HepG2 (cell line): Measurements from ENCODE around the gene TP53TG5. TPM values are rescaled to one million over a fixed set of nuclear protein-coding genes. Genes with fewer than 3 reads are reported as not detected.

ENCODE experiments used
- ATAC-seq: fragments of 200-7000 bp; cut with Tn5 transposase; 3 replicates; pipeline ENCODE4 v1.9.1; 2020; ENCODE audit warnings: mild to moderate bottlenecking, moderate library complexity
- BruUV-seq: library from RNA; stranded (reverse); fragments of 400-500 nt; replicated peaks from 2 replicates; lab custom pipeline; 2021; lab: Mats Ljungman, UMichigan
- CTCF ChIA-PET: fragments of 300-600 bp; formaldehyde crosslinking; extraction: SDS; loops from one replicate; lab custom pipeline; 2021; ENCODE audit warnings: low total read pairs, inconsistent platforms, low intra/inter-chr PET ratio; lab: Yijun Ruan, JAX
- POLR2A ChIA-PET: fragments of 350-600 bp; sonication (Branson Sonifier 250); formaldehyde crosslinking; loops from one replicate; lab custom pipeline; 2020; ENCODE audit warnings: antibody characterized with exemption, inconsistent platforms; lab: Yijun Ruan, JAX
- DNase-seq: peaks from one replicate; pipeline ENCODE4 v3.0.0-alpha.2; 2015; ENCODE audit warnings: low spot score
- FAIRE-seq: peaks from 3 replicates; lab custom pipeline; 2011; peaks lifted over from hg19 to GRCh38; lab: Jason Lieb, UNC
- H2AFZ ChIP-seq: one replicate; pipeline ENCODE4 v1.6.1; 2011; ENCODE audit warnings: low read length, inconsistent platforms
- H3K27ac ChIP-seq: fragments of 300-600 bp; 3 replicates; pipeline ENCODE4 v1.8.0; 2011; ENCODE audit warnings: mixed run types, mild to moderate bottlenecking, mixed read lengths, low read length, inconsistent platforms; ENCODE audit not compliant: insufficient read depth; ENCODE audit errors: extremely low read length
- H3K27me3 ChIP-seq, 2 experiments: fragments of 200-600 bp in 1 of 2; 2 replicates in 1 of 2; 3 replicates in 1 of 2; pipeline versions ENCODE4 v1.6.0 to v1.8.0; 2011; ENCODE audit warnings: low read length in 2 of 2, mild to moderate bottlenecking in 2 of 2, moderate library complexity in 2 of 2, inconsistent platforms in 1 of 2; ENCODE audit not compliant: insufficient read depth in 2 of 2, control insufficient read depth in 1 of 2
- H3K36me3 ChIP-seq, 2 experiments: fragments of 200-600 bp in 1 of 2; replicated peaks in 1 of 2; 2 replicates in 1 of 2; 3 replicates in 1 of 2; pipeline versions ENCODE4 v1.5.1 to v1.8.0; 2011; ENCODE audit warnings: low read length in 2 of 2, inconsistent platforms in 1 of 2; ENCODE audit not compliant: insufficient read depth in 2 of 2, control insufficient read depth in 1 of 2
- H3K4me1 ChIP-seq: 2 replicates; pipeline ENCODE4 v1.5.1; 2012; ENCODE audit warnings: low read length, inconsistent platforms; ENCODE audit not compliant: insufficient read depth
- H3K4me2 ChIP-seq: 2 replicates; pipeline ENCODE4 v1.6.0; 2011; ENCODE audit warnings: low read depth, low read length, inconsistent platforms
- H3K4me3 ChIP-seq, 3 experiments: fragments of 200-600 bp in 1 of 3; sonication (generic), shearing (Covaris generic) in 1 of 3; replicated peaks in 1 of 3; 2 replicates each; pipeline ENCODE4 v1.5.1; 2011 to 2016; ENCODE audit warnings: low read length in 3 of 3, inconsistent platforms in 2 of 3, low read depth in 2 of 3, mild to moderate bottlenecking in 2 of 3, control low read depth in 1 of 3, mixed read lengths in 1 of 3; ENCODE audit not compliant: insufficient read depth in 1 of 3
- H3K79me2 ChIP-seq: one replicate; pipeline ENCODE4 v1.6.1; 2011; ENCODE audit warnings: low read length, inconsistent platforms; ENCODE audit not compliant: insufficient read depth
- H3K9ac ChIP-seq: 2 replicates; pipeline ENCODE4 v1.6.0; 2011; ENCODE audit warnings: mild to moderate bottlenecking, low read depth, low read length, inconsistent platforms; ENCODE audit not compliant: insufficient read depth
- H3K9me3 ChIP-seq: 2 replicates; pipeline ENCODE4 v1.5.1; 2012; ENCODE audit warnings: mild to moderate bottlenecking, low read length
- H4K20me1 ChIP-seq: 2 replicates; pipeline ENCODE4 v1.6.0; 2011; ENCODE audit warnings: inconsistent platforms, mild to moderate bottlenecking, low read length, moderate library complexity; ENCODE audit not compliant: insufficient read depth
- BCL6 ChIP-seq: IDR thresholded peaks from 2 replicates; pipeline ENCODE4 v1.6.1; 2016; ENCODE audit warnings: missing genetic modification reagents, missing compliant biosample characterization
- DPF2 ChIP-seq: sonication (generic); formaldehyde crosslinking; IDR thresholded peaks from 2 replicates; pipeline ENCODE4 v1.4.0; 2020; ENCODE audit warnings: mild to moderate bottlenecking, low read depth, missing genetic modification reagents, borderline replicate concordance
- JDP2 ChIP-seq: sonication (generic); formaldehyde crosslinking; IDR thresholded peaks from 2 replicates; pipeline ENCODE4 v1.8.1; 2022; ENCODE audit warnings: missing genetic modification reagents, borderline replicate concordance
- JUND ChIP-seq: sonication (generic); formaldehyde crosslinking; IDR thresholded peaks from 2 replicates; pipeline ENCODE4 v1.8.0; 2022; ENCODE audit warnings: mild to moderate bottlenecking, missing genetic modification reagents
- MAFG ChIP-seq: sonication (generic); formaldehyde crosslinking; IDR thresholded peaks from 2 replicates; pipeline ENCODE4 v1.5.1; 2020; ENCODE audit warnings: mild to moderate bottlenecking, missing genetic modification reagents
- NCOR1 ChIP-seq: fragments of 200-600 bp; sonication (generic); IDR thresholded peaks from 2 replicates; pipeline ENCODE4 v1.7.0; 2017; ENCODE audit warnings: antibody characterized with exemption, low read length, borderline replicate concordance
- SIX4 ChIP-seq: sonication (generic); formaldehyde crosslinking; IDR thresholded peaks from 2 replicates; pipeline ENCODE4 v1.4.0; 2020; ENCODE audit warnings: missing genetic modification reagents
- SMAD3 ChIP-seq: sonication (generic); formaldehyde crosslinking; IDR thresholded peaks from 2 replicates; pipeline ENCODE4 v1.4.0; 2020; ENCODE audit warnings: missing genetic modification reagents
- SSRP1 ChIP-seq: IDR thresholded peaks from 2 replicates; pipeline ENCODE4 v1.6.1; 2016; ENCODE audit warnings: control low read depth
- THYN1 ChIP-seq: sonication (generic); formaldehyde crosslinking; IDR thresholded peaks from 2 replicates; pipeline ENCODE4 v1.8.1; 2023; ENCODE audit warnings: low read depth, mild to moderate bottlenecking, moderate library complexity, missing genetic modification reagents, borderline replicate concordance
- ZNF12 ChIP-seq: sonication (generic); formaldehyde crosslinking; IDR thresholded peaks from 2 replicates; pipeline ENCODE4 v1.5.0; 2020; ENCODE audit warnings: missing genetic modification reagents
- ZNF143 ChIP-seq: sonication (generic); formaldehyde crosslinking; IDR thresholded peaks from 2 replicates; pipeline ENCODE4 v1.4.0; 2020; ENCODE audit warnings: missing genetic modification reagents
- ZNF282 ChIP-seq: fragments of 450-650 bp; IDR thresholded peaks from 2 replicates; pipeline ENCODE4 v1.6.1; 2018; ENCODE audit not compliant: partially characterized antibody
- ZNF432 ChIP-seq: sonication (generic); formaldehyde crosslinking; IDR thresholded peaks from 2 replicates; pipeline ENCODE4 v1.5.0; 2020; ENCODE audit warnings: missing genetic modification reagents, mild to moderate bottlenecking, borderline replicate concordance
- ZNF441 ChIP-seq: sonication (generic); formaldehyde crosslinking; IDR thresholded peaks from 2 replicates; pipeline ENCODE4 v1.7.0; 2021; ENCODE audit warnings: missing genetic modification reagents, borderline replicate concordance
- ZNF572 ChIP-seq: sonication (generic); formaldehyde crosslinking; IDR thresholded peaks from 2 replicates; pipeline ENCODE4 v1.5.1; 2020; ENCODE audit warnings: mild to moderate bottlenecking, missing genetic modification reagents
- WGBS: methylation state at CpG from one replicate; pipeline ENCODE4 v1.1.6; 2017; ENCODE audit warnings: low lambda C conversion rate; 5-methylcytosine and 5-hydroxymethylcytosine counted together
- in situ Hi-C: cut with HindIII; loops from 2 replicates; pipeline ENCODE4 v1.10.0; 2017; ENCODE audit warnings: low pct_unique_long_range_greater_than_20kb; ENCODE audit not compliant: extremely low pct_ligation_motif_present
- intact Hi-C: fragments of 100-400 bp; cut with micrococcal nuclease; formaldehyde crosslinking; loops from one replicate; pipeline ENCODE4 v1.10.0; 2022; ENCODE audit not compliant: unreplicated experiment
- polyA plus RNA-seq, 8 experiments: library from polyadenylated mRNA; depleted of rRNA in 3 of 8; stranded (reverse) in 7 of 8; unstranded in 1 of 8; fragments of >200 nt; fragmentation: Illumina TruSeq in 4 of 8; extraction: Trizol in 4 of 8; gene quantifications; 2 replicates each; pipeline versions ENCODE4 v1.2.1 to v1.2.3, GENCODE V29; 2011 to 2016; ENCODE audit warnings: low read depth in 4 of 8, missing spikeins in 1 of 8, mixed read lengths in 1 of 8; ENCODE audit not compliant: insufficient read depth in 1 of 8
- total RNA-seq, 5 experiments: library from RNA; depleted of rRNA; stranded (reverse); fragments of >200 nt; fragmentation: Illumina TruSeq; extraction: Trizol; gene quantifications; 2 replicates each; pipeline ENCODE4 v1.2.3, GENCODE V29; 2016; ENCODE audit warnings: low read depth in 1 of 5
- TF ChIP-seq, protein P1 (sequence below): sonication (generic); formaldehyde crosslinking; IDR thresholded peaks from 2 replicates; pipeline ENCODE4 v1.5.0; 2020; ENCODE audit warnings: missing genetic modification reagents

The TP53TG5 gene
- total and polyA plus RNA-seq, 2 of the 13 experiments (the other 11 are each of a cell fraction or from before 2014, with no cell fraction given) = 0.11 TPM; not detected in 1

DNA sequence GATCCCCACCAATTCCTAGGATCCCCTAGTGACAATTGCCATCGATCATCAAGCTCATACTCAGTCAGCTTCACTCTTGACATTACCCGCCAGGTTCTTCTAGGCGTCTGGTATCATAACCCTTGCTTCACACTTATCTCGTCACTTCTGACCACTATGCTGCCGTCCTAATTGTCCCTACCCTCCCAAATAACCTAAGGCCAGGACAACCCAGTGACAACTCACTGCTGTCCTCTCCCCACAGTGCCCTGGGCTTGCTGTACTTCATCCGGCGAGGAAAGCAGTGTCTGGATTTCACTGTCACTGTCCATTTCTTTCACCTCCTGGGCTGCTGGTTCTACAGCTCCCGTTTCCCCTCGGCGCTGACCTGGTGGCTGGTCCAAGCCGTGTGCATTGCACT, 11.5 kb downstream of the TP53TG5 start:
- no peak for DNase-seq
- ATAC-seq = no peak
- ChIA-PET POLR2A (interaction anchor here (2.0 to 29.5 kb wide), 2 partner anchors 23 to 44 kb away, joined by 5 to 1422 read pairs; partner anchors contain the start of gene SDC4), CTCF (no interaction called here)
- Histone ChIP-seq H3K27me3 (no peaks in the 10 kb centered on the region; a peak in 1 of 5 replicates), H3K27ac (no peak overlapping the region), H3K4me2 (no peak overlapping the region), H3K4me1 (peaks cover 39% of the 10 kb centered on the region), H2AFZ (no peak overlapping the region), H4K20me1 (peaks cover 5% of the 10 kb centered on the region; the same call in 1 of the 2 replicates), H3K79me2 (peaks cover 13% of the 10 kb centered on the region), H3K4me3 (no peak overlapping the region), H3K9ac (no peak overlapping the region), H3K36me3 (peaks cover 20 to 32% of the 10 kb centered on the region in 2 experiments), H3K9me3 (no peaks in the 10 kb centered on the region)
- in situ Hi-C loops (no loop called here), intact Hi-C loops (no loop called here)
- FAIRE-seq = no peak
- 92% methylated on average over 11 of the region's 11 CpGs for WGBS
- BruUV-seq = no TSS peak
- TF ChIP-seq, protein P1, sequence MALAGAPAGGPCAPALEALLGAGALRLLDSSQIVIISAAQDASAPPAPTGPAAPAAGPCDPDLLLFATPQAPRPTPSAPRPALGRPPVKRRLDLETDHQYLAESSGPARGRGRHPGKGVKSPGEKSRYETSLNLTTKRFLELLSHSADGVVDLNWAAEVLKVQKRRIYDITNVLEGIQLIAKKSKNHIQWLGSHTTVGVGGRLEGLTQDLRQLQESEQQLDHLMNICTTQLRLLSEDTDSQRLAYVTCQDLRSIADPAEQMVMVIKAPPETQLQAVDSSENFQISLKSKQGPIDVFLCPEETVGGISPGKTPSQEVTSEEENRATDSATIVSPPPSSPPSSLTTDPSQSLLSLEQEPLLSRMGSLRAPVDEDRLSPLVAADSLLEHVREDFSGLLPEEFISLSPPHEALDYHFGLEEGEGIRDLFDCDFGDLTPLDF (CRISPR knock-in tag) = no peak
- TF ChIP-seq MAFG (CRISPR knock-in tag) (no peak), DPF2 (CRISPR knock-in tag) (no peak), JDP2 (CRISPR knock-in tag) (no peak), ZNF282 (no peak)

DNA sequence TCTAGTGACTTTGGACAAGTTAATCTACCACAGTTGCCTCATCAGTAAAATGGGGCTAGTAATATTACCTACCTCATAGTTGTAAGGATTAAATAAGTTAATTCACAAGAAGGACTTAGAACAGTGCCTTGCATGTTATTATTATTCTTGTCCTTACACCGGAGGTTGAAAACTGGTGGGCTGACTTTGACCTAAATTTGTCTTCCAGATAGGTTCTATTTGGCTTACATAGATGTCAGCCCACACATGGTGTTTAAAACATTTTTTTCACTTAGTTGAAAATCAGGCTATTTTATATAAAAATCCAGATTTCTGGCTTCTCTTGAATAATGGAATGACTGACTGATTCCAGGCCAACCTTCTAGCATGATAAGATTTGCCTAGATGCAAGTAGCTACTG, 11.9 kb downstream of the TP53TG5 start:
- Histone ChIP-seq H3K9me3 (no peaks in the 10 kb centered on the region), H4K20me1 (peaks cover 5% of the 10 kb centered on the region; the same call in 1 of the 2 replicates), H3K27ac (no peak overlapping the region), H2AFZ (no peak overlapping the region), H3K4me2 (no peak overlapping the region), H3K27me3 (no peaks in the 10 kb centered on the region; a peak in 1 of 5 replicates), H3K4me3 (no peak overlapping the region), H3K9ac (no peak overlapping the region), H3K36me3 (peaks cover 20 to 32% of the 10 kb centered on the region in 2 experiments), H3K79me2 (peaks cover 13% of the 10 kb centered on the region), H3K4me1 (peaks cover 43% of the 10 kb centered on the region)
- in situ Hi-C loops = no loop called here
- FAIRE-seq (no peak), DNase-seq (no peak), ATAC-seq (no peak)
- no TSS peak for BruUV-seq
- intact Hi-C loops = no loop called here
- ChIA-PET CTCF (no interaction called here), POLR2A (interaction anchor here (2.0 to 29.5 kb wide), 2 partner anchors 23 to 43 kb away, joined by 5 to 1422 read pairs; partner anchors contain the start of gene SDC4)
- WGBS = 98% methylated on average over 1 of the region's 1 CpG
- TF ChIP-seq SIX4 (CRISPR knock-in tag) (no peak), ZNF441 (CRISPR knock-in tag) (no peak), THYN1 (CRISPR knock-in tag) (no peak), SSRP1 (CRISPR knock-in tag) (no peak), ZNF143 (CRISPR knock-in tag) (no peak), NCOR1 (no peak), ZNF432 (no peak), ZNF572 (no peak), SMAD3 (CRISPR knock-in tag) (no peak), JUND (CRISPR knock-in tag) (no peak), ZNF12 (CRISPR knock-in tag) (no peak), BCL6 (no peak)
- TF ChIP-seq, protein P1 (CRISPR knock-in tag) = no peak
